NB4 (cell line): ENCODE results near the gene INF2.

Experiments used
- POLR2A ChIP-seq: IDR thresholded peaks from 2 replicates; pipeline ENCODE4 v1.6.1; 2011; ENCODE audit warnings: mild to moderate bottlenecking; ENCODE audit not compliant: insufficient read length; ENCODE audit errors: extremely low read depth
- TF ChIP-seq, protein P1 (sequence below): IDR thresholded peaks from one replicate; pipeline ENCODE4 v1.5.1; 2012; ENCODE audit warnings: low read depth, low read length
- TF ChIP-seq, protein P2 (sequence below): IDR thresholded peaks from 2 replicates; pipeline ENCODE4 v1.6.1; 2011; ENCODE audit warnings: low read depth, low read length

DNA sequence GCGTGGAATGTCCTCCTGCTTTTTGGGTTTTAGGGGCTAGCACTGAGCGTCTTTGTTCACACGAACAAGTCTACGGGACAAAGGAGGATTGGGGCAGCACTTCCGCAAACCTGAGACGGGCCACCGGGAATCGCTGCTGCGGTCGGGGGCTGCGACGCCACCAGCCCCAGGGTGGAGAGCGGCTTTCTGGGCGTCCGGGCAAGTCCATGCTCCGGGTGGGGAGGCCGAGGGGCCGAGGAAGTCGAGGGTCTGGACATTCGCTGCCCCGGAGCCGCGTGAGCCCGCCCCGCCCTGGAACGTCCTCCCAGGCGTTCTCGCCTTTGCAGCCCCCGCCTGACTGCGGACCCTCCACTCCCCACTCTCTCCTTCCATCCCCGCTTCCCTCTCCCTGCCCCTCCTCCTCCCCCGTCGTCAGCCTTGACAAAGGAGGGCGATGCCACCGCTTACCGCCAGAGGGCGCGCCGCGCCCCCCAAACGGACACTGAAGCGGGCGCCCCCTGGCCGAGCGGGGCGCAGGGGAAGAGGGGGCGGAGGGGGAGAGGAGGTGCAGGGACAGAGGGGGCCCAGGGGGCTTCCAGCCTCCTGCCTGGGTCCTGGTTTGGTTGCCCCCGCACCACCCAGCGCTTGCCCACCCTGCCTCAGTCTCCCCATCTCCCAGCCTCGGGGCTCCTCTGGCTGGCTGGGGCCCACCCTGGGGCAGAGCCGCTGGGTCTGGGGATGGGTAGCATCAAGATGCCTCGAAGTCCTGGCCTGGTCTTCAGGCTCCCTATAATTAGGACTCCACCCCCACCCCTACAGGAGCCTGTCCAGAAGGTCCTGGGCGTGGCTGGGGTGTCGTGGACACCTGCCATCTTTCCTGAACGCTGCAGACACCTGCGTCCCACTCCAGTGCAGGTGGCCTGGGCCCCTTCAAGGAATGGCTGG, 39.1 kb upstream of the INF2 start:
- TF ChIP-seq POLR2A: no peak
- TF ChIP-seq, protein P1, sequence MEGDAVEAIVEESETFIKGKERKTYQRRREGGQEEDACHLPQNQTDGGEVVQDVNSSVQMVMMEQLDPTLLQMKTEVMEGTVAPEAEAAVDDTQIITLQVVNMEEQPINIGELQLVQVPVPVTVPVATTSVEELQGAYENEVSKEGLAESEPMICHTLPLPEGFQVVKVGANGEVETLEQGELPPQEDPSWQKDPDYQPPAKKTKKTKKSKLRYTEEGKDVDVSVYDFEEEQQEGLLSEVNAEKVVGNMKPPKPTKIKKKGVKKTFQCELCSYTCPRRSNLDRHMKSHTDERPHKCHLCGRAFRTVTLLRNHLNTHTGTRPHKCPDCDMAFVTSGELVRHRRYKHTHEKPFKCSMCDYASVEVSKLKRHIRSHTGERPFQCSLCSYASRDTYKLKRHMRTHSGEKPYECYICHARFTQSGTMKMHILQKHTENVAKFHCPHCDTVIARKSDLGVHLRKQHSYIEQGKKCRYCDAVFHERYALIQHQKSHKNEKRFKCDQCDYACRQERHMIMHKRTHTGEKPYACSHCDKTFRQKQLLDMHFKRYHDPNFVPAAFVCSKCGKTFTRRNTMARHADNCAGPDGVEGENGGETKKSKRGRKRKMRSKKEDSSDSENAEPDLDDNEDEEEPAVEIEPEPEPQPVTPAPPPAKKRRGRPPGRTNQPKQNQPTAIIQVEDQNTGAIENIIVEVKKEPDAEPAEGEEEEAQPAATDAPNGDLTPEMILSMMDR: peak; percentile 96
- TF ChIP-seq, protein P2, sequence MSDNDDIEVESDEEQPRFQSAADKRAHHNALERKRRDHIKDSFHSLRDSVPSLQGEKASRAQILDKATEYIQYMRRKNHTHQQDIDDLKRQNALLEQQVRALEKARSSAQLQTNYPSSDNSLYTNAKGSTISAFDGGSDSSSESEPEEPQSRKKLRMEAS: no peak
